GM12878 (cell line): Measurements from ENCODE around the gene MAEL. TPM values are rescaled to one million over a fixed set of nuclear protein-coding genes. Genes with fewer than 3 reads are reported as not detected.

Experiments
- ATAC-seq: fragments of 200-7000 bp; cut with Tn5 transposase; 3 replicates; pipeline ENCODE4 v1.9.1; 2020; ENCODE audit warnings: mild to moderate bottlenecking, moderate library complexity
- BruUV-seq: library from RNA; stranded (reverse); fragments of 400-500 nt; replicated peaks from 2 replicates; lab custom pipeline; 2021; lab: Mats Ljungman, UMichigan
- CTCF ChIA-PET: fragments of 300-600 bp; sonication (Branson Sonifier 250); formaldehyde crosslinking; extraction: SDS; loops from one replicate; lab custom pipeline; 2021; ENCODE audit warnings: inconsistent platforms; lab: Yijun Ruan, JAX
- POLR2A ChIA-PET: fragments of 350-600 bp; formaldehyde crosslinking; extraction: SDS; loops from one replicate; lab custom pipeline; 2021; ENCODE audit warnings: inconsistent platforms; lab: Charles Lee
- RAD21 ChIA-PET: fragments of 300-600 bp; sonication (Branson Sonifier 250); formaldehyde crosslinking; loops from one replicate; lab custom pipeline; 2023; ENCODE audit warnings: antibody characterized with exemption; ENCODE audit not compliant: unreplicated experiment; lab: Charles Lee
- SMC1A ChIA-PET: fragments of 300-600 bp; sonication (Branson Sonifier 250); formaldehyde crosslinking; loops from one replicate; lab custom pipeline; 2023; ENCODE audit not compliant: unreplicated experiment, uncharacterized antibody; lab: Charles Lee
- DNase-seq: peaks from one replicate; pipeline ENCODE4 v3.0.0-alpha.2; 2011; ENCODE audit warnings: low read depth, low spot score
- FAIRE-seq: peaks from 3 replicates; lab custom pipeline; 2011; peaks lifted over from hg19 to GRCh38; lab: Jason Lieb, UNC
- H2AFZ ChIP-seq: 2 replicates; pipeline ENCODE4 v1.6.0; 2011; ENCODE audit warnings: low read depth, low read length, control low read depth; ENCODE audit not compliant: control insufficient read depth
- H3K27ac ChIP-seq: 2 replicates; pipeline ENCODE4 v1.5.1; 2011; ENCODE audit warnings: control low read depth; ENCODE audit not compliant: control insufficient read depth, insufficient read depth
- H3K27me3 ChIP-seq, 2 experiments: replicated peaks in 1 of 2; 2 replicates each; pipeline versions ENCODE4 v1.6.0 to v1.6.1; 2011; ENCODE audit warnings: low read length in 1 of 2; ENCODE audit not compliant: control insufficient read depth in 2 of 2, insufficient read depth in 2 of 2
- H3K36me3 ChIP-seq, 2 experiments: 2 replicates each; pipeline ENCODE4 v1.5.1; 2011; ENCODE audit warnings: low read length in 1 of 2; ENCODE audit not compliant: control insufficient read depth in 2 of 2, insufficient read depth in 2 of 2
- H3K4me1 ChIP-seq: 2 replicates; pipeline ENCODE4 v1.6.1; 2011; ENCODE audit warnings: mild to moderate bottlenecking, low read length, moderate library complexity, mixed read lengths; ENCODE audit not compliant: control insufficient read depth, insufficient read depth
- H3K4me2 ChIP-seq: 2 replicates; pipeline ENCODE4 v1.6.0; 2011; ENCODE audit warnings: control low read depth; ENCODE audit not compliant: control insufficient read depth, insufficient read depth
- H3K4me3 ChIP-seq: fragments of 200-600 bp; sonication (generic); 2 replicates; pipeline ENCODE4 v1.5.1; 2016
- H3K79me2 ChIP-seq: 2 replicates; pipeline ENCODE4 v1.6.0; 2011; ENCODE audit warnings: low read length; ENCODE audit not compliant: control insufficient read depth, insufficient read depth
- H3K9ac ChIP-seq: 2 replicates; pipeline ENCODE4 v1.8.0; 2011; ENCODE audit warnings: low read length, control low read depth, mixed read lengths; ENCODE audit not compliant: control insufficient read depth, insufficient read depth
- H3K9me3 ChIP-seq: replicated peaks from 3 replicates; pipeline ENCODE4 v1.5.1; 2011; ENCODE audit warnings: mild to moderate bottlenecking, low read length; ENCODE audit not compliant: control insufficient read depth, insufficient read depth
- H4K20me1 ChIP-seq: 2 replicates; pipeline ENCODE4 v1.6.0; 2011; ENCODE audit not compliant: control insufficient read depth, insufficient read depth
- NFIC ChIP-seq: IDR thresholded peaks from 2 replicates; pipeline ENCODE4 v1.6.1; 2012; ENCODE audit warnings: low read depth, mild to moderate bottlenecking, inconsistent platforms, low read length, moderate library complexity
- NR2C2 ChIP-seq: IDR thresholded peaks from 2 replicates; pipeline ENCODE4 v1.6.1; 2011; ENCODE audit warnings: borderline replicate concordance, low read depth; ENCODE audit not compliant: control insufficient read depth, insufficient read length
- RUNX3 ChIP-seq: IDR thresholded peaks from 2 replicates; pipeline ENCODE4 v1.6.1; 2012; ENCODE audit warnings: low read length, inconsistent platforms
- TCF12 ChIP-seq: IDR thresholded peaks from 2 replicates; pipeline ENCODE4 v1.6.1; 2011; ENCODE audit warnings: low read depth, mild to moderate bottlenecking, low read length
- ZNF622 ChIP-seq: fragments of 450-650 bp; IDR thresholded peaks from 2 replicates; pipeline ENCODE4 v1.6.1; 2017; ENCODE audit warnings: mild to moderate bottlenecking, inconsistent platforms
- WGBS: methylation state at CpG from one replicate; pipeline ENCODE4 v1.1.6; 2016; ENCODE audit warnings: low lambda C conversion rate; ENCODE audit not compliant: insufficient replicate concordance, insufficient coverage; ENCODE audit errors: missing lambda C conversion rate; 5-methylcytosine and 5-hydroxymethylcytosine counted together
- in situ Hi-C: fragments of 300-500 bp; cut with MboI; formaldehyde crosslinking; loops from 9 replicates; pipeline ENCODE4 v1.14.3; 2018; ENCODE audit warnings: mixed read lengths
- intact Hi-C: fragments of 100-400 bp; cut with micrococcal nuclease; formaldehyde crosslinking; loops from one replicate; pipeline ENCODE4 v1.14.2; 2022; ENCODE audit not compliant: unreplicated experiment
- polyA plus RNA-seq, 11 experiments: library from polyadenylated mRNA; depleted of rRNA in 4 of 11; unstranded in 6 of 11; stranded (reverse) in 5 of 11; fragments of >200 nt; fragmentation: Nextera tagmentation in 4 of 11; fragmentation: Illumina TruSeq in 1 of 11; extraction: Ambion mirVana in 4 of 11; extraction: Trizol in 1 of 11; gene quantifications; 1 replicate in 1 of 11; 2 replicates in 10 of 11; pipeline versions ENCODE4 v1.2.1 to v1.2.3, GENCODE V29; 2011 to 2016; ENCODE audit warnings: inconsistent platforms in 2 of 11, missing spikeins in 2 of 11, low read depth in 1 of 11
- total RNA-seq, 4 experiments: library from RNA; depleted of rRNA in 3 of 4; stranded (reverse); fragments of >200 nt in 3 of 4; fragmentation: Illumina TruSeq in 1 of 4; extraction: Trizol in 1 of 4; gene quantifications; 2 replicates each; pipeline versions ENCODE4 v1.2.1 to v1.2.3, GENCODE V29; 2013 to 2021
- TF ChIP-seq, protein P1 (sequence below): fragments of 450-650 bp; IDR thresholded peaks from 2 replicates; pipeline ENCODE4 v1.6.1; 2017; ENCODE audit warnings: mild to moderate bottlenecking
- TF ChIP-seq, protein P2 (sequence below): fragments of 150-350 bp; IDR thresholded peaks from 2 replicates; pipeline ENCODE4 v1.6.1; 2014; ENCODE audit warnings: mild to moderate bottlenecking, low read depth, low read length
- TF ChIP-seq, protein P3 (sequence below): fragments of 450-650 bp; IDR thresholded peaks from 2 replicates; pipeline ENCODE4 v1.6.1; 2018; ENCODE audit warnings: borderline replicate concordance, mild to moderate bottlenecking; ENCODE audit not compliant: partially characterized antibody
- TF ChIP-seq, protein P4 (sequence below): IDR thresholded peaks from 2 replicates; pipeline ENCODE4 v1.6.1; 2011; ENCODE audit warnings: low read depth, mild to moderate bottlenecking, low read length, moderate library complexity, borderline replicate concordance; ENCODE audit errors: extremely low read depth

Gene MAEL
- total and polyA plus RNA-seq, 10 of the 15 experiments (the other 5 are each of a cell fraction or from before 2014, with no cell fraction given), result 0.10 to 0.43 (median 0.24) TPM; not detected in 2

DNA sequence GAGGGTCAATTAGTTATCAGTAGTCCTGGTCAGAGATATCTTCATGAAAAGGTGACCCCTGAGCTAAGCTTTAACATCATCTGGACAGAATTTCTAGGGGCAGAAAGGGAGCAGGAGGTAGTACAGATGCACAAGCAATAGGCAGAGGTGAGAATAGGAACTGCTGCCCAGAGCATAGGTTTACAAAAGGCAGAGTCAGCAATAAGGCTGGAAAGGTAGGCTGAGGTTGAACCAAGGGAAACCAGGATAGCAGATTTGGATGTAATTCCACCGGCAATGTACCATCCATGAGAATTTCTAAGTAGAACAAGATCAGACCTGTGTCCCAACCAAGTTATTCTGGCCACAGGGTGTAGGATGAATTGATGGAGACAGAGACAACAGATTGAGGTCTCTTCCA, 7.5 kb upstream of the MAEL start (continued):
- no peak for TF ChIP-seq TCF12

DNA sequence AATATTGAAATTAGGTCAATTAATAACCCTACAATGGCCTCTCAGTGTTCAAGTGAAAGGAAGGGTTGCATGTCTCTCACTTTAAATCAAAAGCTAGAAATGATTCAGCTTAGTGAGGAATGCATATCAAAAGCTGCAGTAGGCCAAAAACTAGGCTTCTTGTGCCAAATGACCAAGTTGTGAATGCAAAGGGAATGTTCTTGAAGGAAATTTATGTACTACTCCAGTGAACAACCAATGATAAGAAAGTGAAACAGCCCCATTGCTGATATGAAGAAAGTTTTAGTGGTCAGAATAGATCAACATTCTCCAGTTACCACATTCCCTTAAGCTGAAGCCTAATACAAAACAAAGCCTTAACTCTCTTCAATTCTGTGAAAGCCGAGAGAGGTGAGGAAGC, 10.0 kb downstream of the MAEL start:
- Histone ChIP-seq H3K9ac (no peak overlapping the region; the same call in 1 of the 2 replicates), H2AFZ (no peak overlapping the region; the same call in 1 of the 2 replicates), H3K27me3 (no peaks in the 10 kb centered on the region), H4K20me1 (no peaks in the 10 kb centered on the region), H3K4me2 (no peak overlapping the region), H3K9me3 (no peaks in the 10 kb centered on the region; the same call in 2 of the 3 replicates), H3K4me1 (no peaks in the 10 kb centered on the region; the same call in 1 of the 2 replicates), H3K36me3 (no peaks in the 10 kb centered on the region), H3K79me2 (no peaks in the 10 kb centered on the region), H3K27ac (no peak overlapping the region), H3K4me3 (no peak overlapping the region)
- RAD21 ChIA-PET, result no interaction called here
- CTCF ChIA-PET, result interaction anchor here (0.6 kb wide), 1 partner anchor 18 kb away, joined by 3 read pairs; no protein-coding TSS in a partner anchor
- no TSS peak for BruUV-seq
- in situ Hi-C loops, result no loop called here
- SMC1A ChIA-PET, result no interaction called here
- DNase-seq (no peak), ATAC-seq (no peak), FAIRE-seq (peak; percentile 35)
- POLR2A ChIA-PET, result no interaction called here
- intact Hi-C loops, result no loop called here
- 79% methylated on average over 1 of the region's 1 CpG for WGBS
- TF ChIP-seq, protein P1, sequence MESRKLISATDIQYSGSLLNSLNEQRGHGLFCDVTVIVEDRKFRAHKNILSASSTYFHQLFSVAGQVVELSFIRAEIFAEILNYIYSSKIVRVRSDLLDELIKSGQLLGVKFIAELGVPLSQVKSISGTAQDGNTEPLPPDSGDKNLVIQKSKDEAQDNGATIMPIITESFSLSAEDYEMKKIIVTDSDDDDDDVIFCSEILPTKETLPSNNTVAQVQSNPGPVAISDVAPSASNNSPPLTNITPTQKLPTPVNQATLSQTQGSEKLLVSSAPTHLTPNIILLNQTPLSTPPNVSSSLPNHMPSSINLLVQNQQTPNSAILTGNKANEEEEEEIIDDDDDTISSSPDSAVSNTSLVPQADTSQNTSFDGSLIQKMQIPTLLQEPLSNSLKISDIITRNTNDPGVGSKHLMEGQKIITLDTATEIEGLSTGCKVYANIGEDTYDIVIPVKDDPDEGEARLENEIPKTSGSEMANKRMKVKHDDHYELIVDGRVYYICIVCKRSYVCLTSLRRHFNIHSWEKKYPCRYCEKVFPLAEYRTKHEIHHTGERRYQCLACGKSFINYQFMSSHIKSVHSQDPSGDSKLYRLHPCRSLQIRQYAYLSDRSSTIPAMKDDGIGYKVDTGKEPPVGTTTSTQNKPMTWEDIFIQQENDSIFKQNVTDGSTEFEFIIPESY, result no peak
- TF ChIP-seq, protein P2, sequence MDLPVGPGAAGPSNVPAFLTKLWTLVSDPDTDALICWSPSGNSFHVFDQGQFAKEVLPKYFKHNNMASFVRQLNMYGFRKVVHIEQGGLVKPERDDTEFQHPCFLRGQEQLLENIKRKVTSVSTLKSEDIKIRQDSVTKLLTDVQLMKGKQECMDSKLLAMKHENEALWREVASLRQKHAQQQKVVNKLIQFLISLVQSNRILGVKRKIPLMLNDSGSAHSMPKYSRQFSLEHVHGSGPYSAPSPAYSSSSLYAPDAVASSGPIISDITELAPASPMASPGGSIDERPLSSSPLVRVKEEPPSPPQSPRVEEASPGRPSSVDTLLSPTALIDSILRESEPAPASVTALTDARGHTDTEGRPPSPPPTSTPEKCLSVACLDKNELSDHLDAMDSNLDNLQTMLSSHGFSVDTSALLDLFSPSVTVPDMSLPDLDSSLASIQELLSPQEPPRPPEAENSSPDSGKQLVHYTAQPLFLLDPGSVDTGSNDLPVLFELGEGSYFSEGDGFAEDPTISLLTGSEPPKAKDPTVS, result no peak
- no peak for TF ChIP-seq NR2C2
- TF ChIP-seq, protein P3, sequence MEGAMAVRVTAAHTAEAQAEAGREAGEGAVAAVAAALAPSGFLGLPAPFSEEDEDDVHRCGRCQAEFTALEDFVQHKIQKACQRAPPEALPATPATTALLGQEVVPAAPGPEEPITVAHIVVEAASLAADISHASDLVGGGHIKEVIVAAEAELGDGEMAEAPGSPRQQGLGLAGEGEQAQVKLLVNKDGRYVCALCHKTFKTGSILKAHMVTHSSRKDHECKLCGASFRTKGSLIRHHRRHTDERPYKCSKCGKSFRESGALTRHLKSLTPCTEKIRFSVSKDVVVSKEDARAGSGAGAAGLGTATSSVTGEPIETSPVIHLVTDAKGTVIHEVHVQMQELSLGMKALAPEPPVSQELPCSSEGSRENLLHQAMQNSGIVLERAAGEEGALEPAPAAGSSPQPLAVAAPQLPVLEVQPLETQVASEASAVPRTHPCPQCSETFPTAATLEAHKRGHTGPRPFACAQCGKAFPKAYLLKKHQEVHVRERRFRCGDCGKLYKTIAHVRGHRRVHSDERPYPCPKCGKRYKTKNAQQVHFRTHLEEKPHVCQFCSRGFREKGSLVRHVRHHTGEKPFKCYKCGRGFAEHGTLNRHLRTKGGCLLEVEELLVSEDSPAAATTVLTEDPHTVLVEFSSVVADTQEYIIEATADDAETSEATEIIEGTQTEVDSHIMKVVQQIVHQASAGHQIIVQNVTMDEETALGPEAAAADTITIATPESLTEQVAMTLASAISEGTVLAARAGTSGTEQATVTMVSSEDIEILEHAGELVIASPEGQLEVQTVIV, result no peak
- no peak for TF ChIP-seq RUNX3
- TF ChIP-seq, protein P4, sequence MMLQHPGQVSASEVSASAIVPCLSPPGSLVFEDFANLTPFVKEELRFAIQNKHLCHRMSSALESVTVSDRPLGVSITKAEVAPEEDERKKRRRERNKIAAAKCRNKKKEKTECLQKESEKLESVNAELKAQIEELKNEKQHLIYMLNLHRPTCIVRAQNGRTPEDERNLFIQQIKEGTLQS, result no peak
- no peak for TF ChIP-seq NFIC
- no peak for TF ChIP-seq ZNF622
